ENCODE measurements around the gene HECA.
"Not testable (repeated sequence)": the region's sequence is repeated elsewhere in the genome, so short reads cannot be mapped to it uniquely, and the experiment has no call there.

HECA gene

DNA sequence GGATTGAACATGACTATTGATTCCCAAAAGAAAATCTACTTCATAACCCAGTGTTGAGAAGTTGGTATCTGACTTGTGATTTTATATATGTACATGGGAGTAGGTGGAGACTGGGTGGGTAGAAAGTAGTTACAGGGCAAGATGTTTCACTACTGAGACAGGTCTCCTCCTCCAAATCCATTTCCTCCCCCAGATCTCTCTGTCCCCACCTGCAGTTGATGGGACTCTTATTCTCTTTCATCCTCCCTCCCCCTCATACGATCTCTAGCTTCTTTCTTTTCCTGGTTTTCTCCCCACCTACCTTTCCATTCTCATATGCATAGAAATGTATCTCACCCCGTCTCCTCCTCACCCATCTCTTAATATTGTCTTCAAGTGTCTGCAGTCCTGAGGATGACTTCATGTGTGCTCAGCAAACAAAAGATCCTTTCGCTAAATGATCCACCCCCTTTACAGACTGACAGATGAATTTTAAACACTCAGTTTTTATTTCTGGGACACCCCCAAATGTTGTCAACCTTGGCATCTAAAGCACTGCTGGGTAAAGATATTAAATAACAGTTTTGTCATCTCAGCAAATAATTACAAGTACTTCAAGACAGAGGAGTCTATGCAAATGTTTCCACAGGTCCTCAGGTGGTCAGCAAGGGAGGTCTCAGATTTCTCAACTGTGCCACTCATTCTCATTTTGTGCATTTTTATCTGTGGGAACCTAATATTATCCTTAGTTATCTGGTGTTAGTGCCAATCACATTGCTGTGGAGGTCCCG lies 18.7 kb upstream of the HECA start:
- H3K27me3 ChIP-seq: no peaks in the 10 kb centered on the region
- H3K9ac ChIP-seq: no peak overlapping the region
- no peak for TF ChIP-seq Cebpa-rat (IDR thresholded peaks at IDR 0.05)
- peaks cover 0 to 5% (median 0%) of the 10 kb centered on the region in 11 experiments; a peak in 1 of 22 replicates for H3K36me3 ChIP-seq
- H3K4me1 ChIP-seq: peaks cover 0 to 14% (median 6%) of the 10 kb centered on the region in 10 experiments; a peak in 10 of 20 replicates
- H3K27ac ChIP-seq: no peak overlapping the region
- no peak overlapping the region for H3K4me2 ChIP-seq
- peaks cover 32 to 37% (median 33%) of the 10 kb centered on the region in 11 experiments for H3K9me3 ChIP-seq (replicated peaks in 1 of 11)
- no peaks in the 10 kb centered on the region for H4K20me1 ChIP-seq
- H3K4me3 ChIP-seq: no peak overlapping the region

DNA sequence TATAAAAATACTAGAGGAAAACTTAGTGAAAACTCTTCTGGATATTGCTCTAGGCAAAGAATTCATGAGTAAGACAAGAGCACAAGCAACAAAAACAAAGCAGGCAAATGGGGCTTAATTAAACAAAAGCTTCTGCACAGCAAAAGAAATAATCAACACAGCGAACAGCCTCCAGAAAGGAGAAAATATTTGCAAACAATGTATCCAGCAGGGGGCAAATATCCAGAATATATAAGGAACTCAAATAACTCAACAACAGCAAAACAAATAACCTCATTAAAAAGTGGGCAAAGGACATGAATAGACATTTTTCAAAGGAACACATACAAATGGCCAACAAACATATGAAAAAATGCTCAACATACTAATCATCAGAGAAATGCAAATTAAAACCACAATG lies 17.1 kb upstream of the HECA start:
- Histone ChIP-seq H3K4me3 (no peak overlapping the region), H3K27me3 (no peaks in the 10 kb centered on the region), H3K4me2 (no peak overlapping the region), H3K36me3 (peaks cover 0 to 5% (median 0%) of the 10 kb centered on the region in 11 experiments; a peak in 1 of 22 replicates), H3K27ac (no peak overlapping the region), H3K9me3 (replicated peaks in 1 of 11) (peaks cover 34 to 39% (median 34%) of the 10 kb centered on the region in 11 experiments), H3K4me1 (peaks cover 0 to 14% (median 6%) of the 10 kb centered on the region in 10 experiments; a peak in 10 of 20 replicates), H3K9ac (no peak overlapping the region), H4K20me1 (no peaks in the 10 kb centered on the region)
- TF ChIP-seq Cebpa-rat (IDR thresholded peaks at IDR 0.05): no peak

DNA sequence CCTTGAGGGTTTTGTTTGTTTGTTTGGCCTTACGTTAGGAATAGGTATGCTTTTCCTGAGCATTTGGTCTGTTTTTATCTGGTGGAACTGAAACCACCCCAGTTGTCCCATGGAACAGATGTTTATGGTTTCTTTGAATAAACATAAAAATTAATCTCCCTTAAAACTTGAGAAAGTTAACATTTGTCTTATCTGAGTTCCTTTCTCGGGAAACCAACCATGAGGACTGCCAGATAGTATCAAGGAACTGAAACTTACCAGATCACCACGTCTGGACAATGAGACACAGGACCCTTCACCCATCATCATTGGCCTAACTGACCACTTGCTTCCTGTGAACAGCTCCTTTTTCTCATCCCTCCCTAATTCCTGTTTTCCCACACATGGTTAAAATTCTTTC lies 15.3 kb upstream of the HECA start:
- Histone ChIP-seq H3K27ac (no peak overlapping the region), H3K9ac (no peak overlapping the region), H3K9me3 (replicated peaks in 1 of 11) (peaks cover 34 to 39% (median 34%) of the 10 kb centered on the region in 11 experiments), H3K4me2 (no peak overlapping the region), H3K27me3 (no peaks in the 10 kb centered on the region), H3K4me1 (peaks cover 4 to 13% (median 8%) of the 10 kb centered on the region in 10 experiments; a peak in 18 of 20 replicates), H3K36me3 (peaks cover 0 to 5% (median 0%) of the 10 kb centered on the region in 11 experiments; a peak in 1 of 22 replicates), H3K4me3 (no peak overlapping the region), H4K20me1 (no peaks in the 10 kb centered on the region)
- no peak for TF ChIP-seq Cebpa-rat (IDR thresholded peaks at IDR 0.05)

DNA sequence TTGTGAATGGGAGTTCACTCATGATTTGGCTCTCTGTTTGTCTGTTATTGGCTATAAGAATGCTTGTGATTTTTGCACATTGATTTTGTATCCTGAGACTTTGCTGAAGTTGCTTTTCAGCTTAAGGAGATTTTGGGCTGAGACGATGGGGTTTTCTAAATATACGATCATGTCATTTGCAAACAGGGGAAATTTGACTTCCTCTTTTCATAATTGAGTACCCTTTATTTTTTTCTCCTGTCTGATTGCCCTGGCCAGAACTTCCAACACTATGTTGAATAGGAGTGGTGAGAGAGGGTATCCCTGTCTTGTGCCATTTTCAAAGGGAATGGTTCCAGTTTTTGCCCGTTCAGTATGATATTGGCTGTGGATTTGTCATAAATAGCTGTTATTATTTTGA lies 12.1 kb upstream of the HECA start:
- H3K9ac ChIP-seq, H3K27ac ChIP-seq, H3K4me3 ChIP-seq, H3K27me3 ChIP-seq, H3K36me3 ChIP-seq, H4K20me1 ChIP-seq: not testable (repeated sequence)
- Histone ChIP-seq H3K4me1 (peaks cover 26 to 42% (median 31%) of the 10 kb centered on the region in 10 experiments), H3K4me2 (peak overlapping the region in 3 of 11 experiments; percentile 35 to 43 (median 42); a peak in 4 of 22 replicates), H3K9me3 (replicated peaks in 1 of 11) (peaks cover 34 to 36% (median 34%) of the 10 kb centered on the region in 11 experiments)

DNA sequence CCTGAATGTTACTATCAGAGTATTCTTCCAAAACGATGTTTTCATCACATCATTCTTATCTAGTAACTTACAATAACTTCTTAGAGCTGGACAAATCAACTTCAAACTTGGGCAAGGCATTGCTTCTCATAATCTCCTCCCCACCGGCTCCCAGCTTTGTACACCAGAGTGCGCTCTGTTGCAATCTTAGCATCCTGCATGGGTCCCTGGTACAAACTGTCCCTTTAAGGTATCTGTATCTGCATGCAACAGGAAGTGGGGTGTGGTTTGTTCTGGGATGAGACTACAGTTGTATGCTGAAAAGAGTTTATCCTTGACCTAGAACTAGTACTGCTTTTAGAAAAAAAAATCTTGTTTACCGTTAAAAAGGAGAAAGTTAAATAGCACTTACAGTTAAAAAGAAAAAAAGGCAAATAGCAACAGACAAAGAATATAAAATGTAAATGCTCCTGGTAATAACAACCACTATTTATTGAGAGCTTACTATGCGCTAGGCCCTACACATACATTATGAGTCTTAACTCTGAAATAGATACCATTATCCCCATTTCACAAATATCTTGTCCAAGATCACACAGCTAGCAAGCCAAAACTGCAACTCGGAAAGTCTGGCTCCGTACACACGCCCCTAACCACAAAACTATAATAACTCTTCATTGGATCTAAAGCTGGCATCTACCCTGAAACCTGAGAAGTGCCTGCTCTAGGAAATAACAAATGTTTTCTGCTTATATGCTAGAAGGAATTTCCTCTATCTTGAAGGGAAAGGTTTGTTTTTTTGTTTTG lies 9.8 kb upstream of the HECA start:
- H3K27me3 ChIP-seq: no peaks in the 10 kb centered on the region
- no peaks in the 10 kb centered on the region for H4K20me1 ChIP-seq
- peak overlapping the region; percentile 26 to 85 (median 77); a peak in 21 of 22 replicates for H3K27ac ChIP-seq
- H3K4me1 ChIP-seq: peaks cover 26 to 65% (median 45%) of the 10 kb centered on the region in 10 experiments
- peak in 9 of 11 experiments; percentile 45 to 89 (median 64); a peak in 13 of 22 replicates for TF ChIP-seq Cebpa-rat (IDR thresholded peaks at IDR 0.05)
- H3K9ac ChIP-seq: peak overlapping the region; percentile 5 to 69 (median 50); a peak in 16 of 22 replicates
- peaks cover 11 to 14% (median 13%) of the 10 kb centered on the region in 11 experiments for H3K9me3 ChIP-seq (replicated peaks in 1 of 11)
- no peaks in the 10 kb centered on the region for H3K36me3 ChIP-seq
- peak overlapping the region in 2 of 10 experiments; percentile 22 to 25; a peak in 3 of 20 replicates for H3K4me3 ChIP-seq
- peak overlapping the region; percentile 59 to 94 (median 70) for H3K4me2 ChIP-seq

DNA sequence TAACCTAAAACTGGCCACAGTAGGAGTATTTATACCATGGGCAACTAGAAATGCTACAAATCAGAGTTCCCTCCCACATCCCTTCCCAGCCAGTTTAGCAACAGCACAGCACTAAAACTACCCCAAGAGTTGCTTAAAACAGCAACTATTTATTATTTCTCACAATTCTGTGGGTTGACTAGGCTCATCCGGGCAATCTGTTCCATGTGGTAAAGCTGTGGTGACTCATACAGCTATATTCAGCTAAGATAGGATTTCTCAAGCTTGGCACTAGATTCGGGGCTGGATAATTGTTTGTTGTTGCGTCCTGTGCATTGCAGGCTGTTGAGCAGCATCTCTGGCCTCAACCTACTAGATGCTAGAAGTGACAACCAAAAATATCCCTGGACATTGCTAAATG lies 8.6 kb upstream of the HECA start:
- Histone ChIP-seq H3K9ac (peak overlapping the region in 9 of 11 experiments; percentile 8 to 69 (median 50); a peak in 15 of 22 replicates), H3K4me2 (peak overlapping the region; percentile 59 to 94 (median 70)), H3K27ac (peak overlapping the region; percentile 45 to 85 (median 77); a peak in 21 of 22 replicates), H4K20me1 (no peaks in the 10 kb centered on the region), H3K4me3 (peak overlapping the region in 1 of 10 experiments; percentile 18; a peak in 2 of 20 replicates), H3K4me1 (peaks cover 26 to 76% (median 49%) of the 10 kb centered on the region in 10 experiments), H3K9me3 (replicated peaks in 1 of 11) (peaks cover 0 to 3% (median under 1%) of the 10 kb centered on the region in 11 experiments; a peak in 14 of 22 replicates), H3K36me3 (no peaks in the 10 kb centered on the region), H3K27me3 (no peaks in the 10 kb centered on the region)
- TF ChIP-seq Cebpa-rat (IDR thresholded peaks at IDR 0.05): peak in 9 of 11 experiments; percentile 47 to 89 (median 80); a peak in 16 of 22 replicates

DNA sequence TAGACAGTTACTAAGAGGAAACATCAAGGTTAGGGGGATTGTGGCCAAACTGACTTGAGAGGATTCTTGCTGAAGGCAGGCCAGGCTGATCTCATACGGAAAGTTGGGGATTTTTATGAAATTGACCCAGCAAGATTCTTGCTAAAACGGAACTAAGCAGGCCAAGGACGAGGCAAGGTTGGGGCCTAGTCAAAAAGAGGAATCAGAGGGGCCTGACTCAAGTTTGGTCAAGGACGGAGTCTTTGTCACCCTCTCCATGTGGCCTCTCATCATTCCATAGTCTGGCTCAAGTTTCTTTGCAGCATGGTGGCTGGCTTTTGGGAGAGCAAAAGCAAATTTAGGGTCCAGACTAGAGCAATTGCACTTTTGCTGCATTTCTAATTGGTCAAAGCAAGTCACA lies 7.9 kb upstream of the HECA start:
- H3K9me3 ChIP-seq (replicated peaks in 1 of 11): no peaks in the 10 kb centered on the region
- H3K9ac ChIP-seq: peak overlapping the region in 9 of 11 experiments; percentile 8 to 69 (median 50); a peak in 14 of 22 replicates
- no peak overlapping the region for H3K4me3 ChIP-seq
- H3K4me1 ChIP-seq: peaks cover 33 to 83% (median 56%) of the 10 kb centered on the region in 10 experiments
- no peaks in the 10 kb centered on the region for H4K20me1 ChIP-seq
- peak overlapping the region; percentile 45 to 85 (median 77); a peak in 20 of 22 replicates for H3K27ac ChIP-seq
- peak overlapping the region in 10 of 11 experiments; percentile 59 to 94 (median 72); a peak in 19 of 22 replicates for H3K4me2 ChIP-seq
- no peak for TF ChIP-seq Cebpa-rat (IDR thresholded peaks at IDR 0.05)
- H3K36me3 ChIP-seq: no peaks in the 10 kb centered on the region
- H3K27me3 ChIP-seq: no peaks in the 10 kb centered on the region

DNA sequence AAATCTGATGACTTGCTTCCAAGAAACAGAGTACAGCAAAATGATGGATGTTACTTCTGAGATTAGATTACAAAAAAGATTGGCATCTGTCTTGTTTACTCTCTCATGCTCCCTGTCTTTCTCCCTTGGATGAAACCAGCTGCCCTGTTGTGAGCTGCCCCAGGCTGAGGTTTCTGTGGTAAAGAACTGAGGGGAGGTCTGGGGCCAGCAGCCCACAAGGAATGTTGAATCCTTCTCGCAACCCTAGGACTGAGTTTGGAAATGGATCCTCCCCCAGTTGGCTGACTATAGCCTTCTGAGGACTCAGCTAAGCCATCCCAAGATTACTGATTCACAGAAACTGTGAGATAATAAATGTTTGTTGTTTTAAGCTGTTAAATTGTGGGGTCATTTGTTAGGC lies 5.6 kb upstream of the HECA start:
- Histone ChIP-seq H3K9ac (no peak overlapping the region), H3K27me3 (no peaks in the 10 kb centered on the region), H4K20me1 (no peaks in the 10 kb centered on the region), H3K4me2 (peak overlapping the region in 7 of 11 experiments; percentile 26 to 94 (median 61); a peak in 14 of 22 replicates), H3K4me3 (no peak overlapping the region), H3K27ac (peak overlapping the region in 8 of 11 experiments; percentile 4 to 55 (median 18); a peak in 11 of 22 replicates), H3K9me3 (replicated peaks in 1 of 11) (no peaks in the 10 kb centered on the region), H3K36me3 (no peaks in the 10 kb centered on the region), H3K4me1 (peaks cover 53 to 100% (median 79%) of the 10 kb centered on the region in 10 experiments)
- no peak for TF ChIP-seq Cebpa-rat (IDR thresholded peaks at IDR 0.05)
